ENCODE results near the gene MAGI2.

DNA sequence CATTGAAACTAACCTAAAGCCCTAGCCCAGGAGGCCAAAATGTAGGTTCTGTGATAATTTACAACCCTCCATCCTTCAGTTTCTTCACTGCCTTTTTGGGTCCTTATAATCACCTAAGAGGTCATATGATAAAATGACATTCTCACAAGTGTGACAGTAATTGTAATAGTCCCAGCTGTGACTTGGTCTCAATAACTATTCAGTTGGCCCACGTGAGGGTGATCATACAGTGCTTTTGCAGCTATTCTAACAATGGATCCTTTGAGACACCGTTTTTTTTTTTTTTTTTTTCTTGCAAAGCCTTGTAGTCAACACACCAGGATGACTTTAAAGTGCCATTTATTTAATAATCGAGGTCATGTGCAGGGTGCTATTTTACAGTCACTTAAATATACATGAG, 894.9 kb downstream of the MAGI2 start:
- TF ChIP-seq, protein P1, sequence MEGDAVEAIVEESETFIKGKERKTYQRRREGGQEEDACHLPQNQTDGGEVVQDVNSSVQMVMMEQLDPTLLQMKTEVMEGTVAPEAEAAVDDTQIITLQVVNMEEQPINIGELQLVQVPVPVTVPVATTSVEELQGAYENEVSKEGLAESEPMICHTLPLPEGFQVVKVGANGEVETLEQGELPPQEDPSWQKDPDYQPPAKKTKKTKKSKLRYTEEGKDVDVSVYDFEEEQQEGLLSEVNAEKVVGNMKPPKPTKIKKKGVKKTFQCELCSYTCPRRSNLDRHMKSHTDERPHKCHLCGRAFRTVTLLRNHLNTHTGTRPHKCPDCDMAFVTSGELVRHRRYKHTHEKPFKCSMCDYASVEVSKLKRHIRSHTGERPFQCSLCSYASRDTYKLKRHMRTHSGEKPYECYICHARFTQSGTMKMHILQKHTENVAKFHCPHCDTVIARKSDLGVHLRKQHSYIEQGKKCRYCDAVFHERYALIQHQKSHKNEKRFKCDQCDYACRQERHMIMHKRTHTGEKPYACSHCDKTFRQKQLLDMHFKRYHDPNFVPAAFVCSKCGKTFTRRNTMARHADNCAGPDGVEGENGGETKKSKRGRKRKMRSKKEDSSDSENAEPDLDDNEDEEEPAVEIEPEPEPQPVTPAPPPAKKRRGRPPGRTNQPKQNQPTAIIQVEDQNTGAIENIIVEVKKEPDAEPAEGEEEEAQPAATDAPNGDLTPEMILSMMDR (IDR thresholded peaks at IDR 0.05) = no peak
- no peak for TF ChIP-seq POLR2A (IDR thresholded peaks at IDR 0.05)
